GM19035 (cell line): ENCODE results near the gene MFN1.

Source experiments
- ATAC-seq: cut with Tn5 transposase; IDR thresholded peaks from one replicate; pipeline ENCODE4 v1.9.1; 2021; ENCODE audit not compliant: unreplicated experiment

MFN1 gene

DNA sequence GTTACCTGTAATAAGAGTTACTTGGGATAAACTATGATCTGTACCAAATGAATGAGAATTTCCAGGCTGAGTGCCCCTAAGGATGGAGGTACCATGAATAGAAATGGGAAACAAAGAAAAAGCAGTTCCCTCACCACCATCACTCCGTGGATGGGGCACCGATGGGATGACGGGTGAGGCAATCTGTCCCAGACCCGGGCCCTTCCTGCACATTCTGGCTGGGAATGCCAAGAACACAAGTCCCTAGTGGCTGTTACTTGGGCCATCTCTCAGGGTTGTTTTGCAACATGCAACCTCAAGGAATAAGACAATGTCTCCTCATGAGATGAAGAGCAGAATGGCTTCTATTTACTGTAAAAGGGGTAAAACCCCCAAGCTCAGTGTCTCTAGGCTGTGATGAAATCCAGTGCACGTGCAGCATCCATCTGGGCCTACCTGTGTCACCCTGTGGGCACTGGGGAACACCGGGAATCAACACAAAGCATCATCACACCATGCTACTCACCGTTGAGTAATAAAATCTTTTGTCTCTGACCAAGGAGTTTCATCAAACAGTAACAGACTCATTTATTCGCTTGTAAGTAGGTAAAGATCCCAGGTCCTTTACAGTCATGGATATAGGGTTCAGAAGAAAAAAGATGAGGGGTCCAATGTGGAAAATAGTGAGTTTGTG is 81.5 kb downstream of the MFN1 start:
- no peak for ATAC-seq

DNA sequence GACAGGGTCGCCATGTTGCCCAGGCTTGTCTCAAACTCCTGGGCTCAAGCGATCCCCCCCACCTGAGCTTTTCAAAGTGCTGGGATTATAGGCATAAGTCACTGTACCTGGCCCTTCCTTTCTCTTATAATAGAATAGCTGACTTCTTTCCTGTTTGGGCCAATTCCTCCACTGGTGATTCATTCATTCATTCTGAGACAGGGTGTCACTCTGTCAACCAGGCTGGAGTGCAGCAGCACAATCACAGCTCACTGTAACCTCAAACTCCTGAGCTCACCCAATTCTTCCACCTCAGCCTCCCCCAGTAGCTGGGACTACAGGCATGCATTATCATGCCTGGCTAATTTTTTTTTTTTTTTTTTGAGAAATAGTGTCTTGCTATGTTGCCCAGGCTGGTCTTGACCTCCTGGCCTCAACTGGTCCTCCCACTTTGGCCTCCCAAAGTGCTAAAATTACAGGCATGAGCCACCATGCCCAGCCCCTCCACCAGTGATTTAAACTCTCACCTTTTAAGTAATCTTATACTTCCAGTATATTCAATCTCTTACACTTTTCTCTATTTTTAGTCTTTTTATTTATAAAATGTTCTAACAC is 82.9 kb downstream of the MFN1 start:
- ATAC-seq, result no peak

DNA sequence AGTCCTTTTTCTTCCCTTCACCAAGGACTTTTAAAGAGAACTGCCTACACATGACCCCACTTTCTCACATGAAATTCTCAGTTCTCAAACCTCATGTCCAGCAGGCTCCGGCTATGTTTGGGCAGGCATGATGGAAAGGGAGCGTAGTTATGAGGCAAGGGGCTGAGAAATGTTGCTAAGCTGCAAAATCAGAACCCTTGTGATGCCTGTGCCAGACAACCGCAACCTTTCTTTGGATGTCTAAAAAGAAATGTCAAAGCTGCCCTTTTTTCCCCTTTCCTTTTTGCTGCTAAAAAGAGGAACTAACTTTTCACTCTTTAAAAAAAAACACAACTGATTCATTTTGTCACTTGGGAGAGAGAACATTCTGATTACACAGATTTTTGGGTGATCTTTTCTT is 84.5 kb downstream of the MFN1 start:
- ATAC-seq, result peak; percentile 58

DNA sequence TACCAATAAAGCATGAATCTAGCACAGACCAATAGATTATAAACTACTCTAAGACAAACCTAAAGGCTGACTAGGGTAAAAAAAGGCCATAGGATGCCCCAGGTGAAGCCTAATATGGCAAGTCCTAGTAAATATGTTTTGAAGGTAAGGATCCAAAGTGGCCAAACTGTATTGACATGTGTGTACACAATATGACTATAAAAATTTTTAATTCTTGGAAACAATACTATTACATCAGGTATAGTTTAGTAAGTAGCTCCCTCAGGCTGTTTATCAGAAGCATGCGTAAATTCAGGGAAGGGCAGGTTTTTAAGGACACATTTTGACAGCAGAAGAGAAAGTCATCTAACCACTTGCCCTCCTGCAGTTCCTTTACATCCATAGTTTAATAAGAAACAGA is 84.9 kb downstream of the MFN1 start:
- no peak for ATAC-seq

DNA sequence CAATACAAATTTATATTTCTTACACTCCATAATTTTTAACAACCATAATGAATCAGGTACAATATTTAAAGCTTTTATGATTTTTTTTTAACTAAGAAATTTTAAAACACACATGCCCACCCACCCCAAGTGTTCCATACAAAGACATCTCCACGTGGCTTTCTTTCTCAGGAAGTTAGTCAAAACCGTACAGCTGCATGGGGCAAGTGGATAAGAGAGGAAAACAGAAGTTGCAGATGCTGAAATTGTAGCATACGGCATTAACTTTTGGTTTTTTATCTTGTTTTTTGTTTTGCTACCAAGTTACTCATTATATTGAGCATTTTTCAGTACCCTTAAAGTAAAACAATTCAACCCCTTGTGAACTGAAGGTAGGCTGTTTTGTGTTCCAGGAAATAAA is 89.0 kb downstream of the MFN1 start:
- ATAC-seq, result no peak

DNA sequence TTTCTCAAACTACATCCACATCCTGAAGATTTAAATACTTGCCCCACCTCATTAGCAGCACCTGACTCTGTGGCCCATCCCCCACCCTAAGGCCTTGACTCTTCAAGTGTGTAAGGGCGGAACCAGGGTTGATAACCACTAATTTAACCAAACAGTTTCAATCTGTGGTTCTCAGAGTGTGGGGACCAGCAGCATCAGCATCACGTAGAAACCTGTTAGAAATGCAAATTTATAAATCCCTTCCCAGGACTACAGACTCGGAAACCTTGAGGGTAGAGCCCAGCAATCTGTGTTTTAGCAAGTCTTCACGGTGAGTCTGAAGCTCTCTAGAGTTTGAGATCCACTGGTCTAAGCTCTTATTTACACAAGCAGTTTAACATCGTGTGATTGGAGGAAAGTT is 91.3 kb downstream of the MFN1 start:
- ATAC-seq, result peak; percentile 91
